SK-N-MC (cell line): ENCODE measurements around the gene NRROS.

Source experiments
- EZH2 ChIP-seq: fragments of 200-600 bp; sonication (generic); IDR thresholded peaks from one replicate; pipeline ENCODE4 v1.6.1; 2017; ENCODE audit warnings: antibody characterized with exemption
- POLR2AphosphoS5 ChIP-seq: IDR thresholded peaks from 2 replicates; pipeline ENCODE4 v1.6.1; 2012; ENCODE audit warnings: mild to moderate bottlenecking, low read depth, low read length, borderline replicate concordance

GRCh38 chr3:196670339-196670738, 30.8 kb downstream of the NRROS start:
- TF ChIP-seq POLR2AphosphoS5 (no peak), EZH2 (no peak)
